IMR-90 (cell line): ENCODE results near the gene USP50. TPM values are rescaled to one million over a fixed set of nuclear protein-coding genes. Genes with fewer than 3 reads are reported as not detected.

Experiments
- ATAC-seq: fragments of 200-7000 bp; cut with Tn5 transposase; 2 replicates; pipeline ENCODE4 v1.9.1; 2020; ENCODE audit warnings: low read depth, mild to moderate bottlenecking, moderate library complexity
- BruUV-seq: library from RNA; stranded (reverse); fragments of 400-500 nt; replicated peaks from 2 replicates; lab custom pipeline; 2021; lab: Mats Ljungman, UMichigan
- CTCF ChIA-PET: fragments of 300-600 bp; formaldehyde crosslinking; extraction: SDS; loops from one replicate; lab custom pipeline; 2021; ENCODE audit warnings: antibody characterized with exemption; lab: Yijun Ruan, JAX
- POLR2A ChIA-PET: fragments of 300-600 bp; sonication (Branson Sonifier 250); formaldehyde crosslinking; loops from one replicate; lab custom pipeline; 2022; ENCODE audit warnings: antibody characterized with exemption; ENCODE audit not compliant: unreplicated experiment; lab: Charles Lee
- DNase-seq: peaks from one replicate; pipeline ENCODE4 v3.0.0; 2013
- H2AFZ ChIP-seq: replicated peaks from 2 replicates; pipeline ENCODE3; 2013; ENCODE audit warnings: low read length, mild to moderate bottlenecking; ENCODE audit not compliant: poor library complexity
- H2AK5ac ChIP-seq: 2 replicates; pipeline ENCODE4 v1.6.1; 2013; ENCODE audit warnings: low read depth, low read length, inconsistent platforms
- H2AK9ac ChIP-seq: replicated peaks from 2 replicates; pipeline ENCODE3; 2013; ENCODE audit warnings: mild to moderate bottlenecking, low read depth, low read length, moderate library complexity; ENCODE audit not compliant: poor library complexity
- H2BK120ac ChIP-seq: 2 replicates; pipeline ENCODE4 v1.6.1; 2013; ENCODE audit warnings: low read depth, low read length, inconsistent platforms
- H2BK15ac ChIP-seq: 3 replicates; pipeline ENCODE4 v1.6.1; 2013; ENCODE audit warnings: low read depth, low read length, inconsistent platforms
- H2BK20ac ChIP-seq: 2 replicates; pipeline ENCODE4 v1.6.1; 2013; ENCODE audit warnings: low read depth, mild to moderate bottlenecking, inconsistent platforms, low read length, moderate library complexity
- H2BK5ac ChIP-seq: 2 replicates; pipeline ENCODE4 v1.6.1; 2013; ENCODE audit warnings: mild to moderate bottlenecking, low read depth, low read length, inconsistent platforms; ENCODE audit not compliant: poor library complexity, severe bottlenecking
- H3K14ac ChIP-seq: replicated peaks from 2 replicates; pipeline ENCODE4 v1.6.1; 2013; ENCODE audit warnings: low read depth, low read length, inconsistent platforms
- H3K18ac ChIP-seq: 2 replicates; pipeline ENCODE4 v1.6.1; 2013; ENCODE audit warnings: low read depth, low read length, control low read depth
- H3K23ac ChIP-seq: 2 replicates; pipeline ENCODE4 v1.6.1; 2013; ENCODE audit warnings: low read depth, low read length, inconsistent platforms
- H3K27ac ChIP-seq: 2 replicates; pipeline ENCODE4 v1.5.1; 2013; ENCODE audit warnings: mild to moderate bottlenecking, control low read depth, low read length; ENCODE audit not compliant: insufficient read depth
- H3K27me3 ChIP-seq: 2 replicates; pipeline ENCODE4 v1.6.1; 2013; ENCODE audit warnings: low read length; ENCODE audit not compliant: control insufficient read depth, insufficient read depth
- H3K36me3 ChIP-seq: 2 replicates; pipeline ENCODE4 v1.6.1; 2013; ENCODE audit warnings: low read length, mixed read lengths; ENCODE audit not compliant: control insufficient read depth, insufficient read depth
- H3K4ac ChIP-seq: 2 replicates; pipeline ENCODE4 v1.6.1; 2013; ENCODE audit warnings: low read depth, low read length, inconsistent platforms
- H3K4me1 ChIP-seq: 2 replicates; pipeline ENCODE4 v1.6.1; 2013; ENCODE audit warnings: low read length, mixed read lengths; ENCODE audit not compliant: control insufficient read depth, insufficient read depth
- H3K4me2 ChIP-seq: 2 replicates; pipeline ENCODE4 v1.6.1; 2013; ENCODE audit warnings: low read depth, mild to moderate bottlenecking, control low read depth, low read length, moderate library complexity
- H3K4me3 ChIP-seq: 2 replicates; pipeline ENCODE4 v1.5.1; 2013; ENCODE audit warnings: low read depth, mild to moderate bottlenecking, control low read depth, low read length, moderate library complexity; ENCODE audit not compliant: insufficient read depth
- H3K56ac ChIP-seq: 2 replicates; pipeline ENCODE4 v1.6.1; 2013; ENCODE audit warnings: low read length, inconsistent platforms; ENCODE audit not compliant: insufficient read depth; ENCODE audit errors: extremely low read depth
- H3K79me1 ChIP-seq, 2 experiments: 2 replicates each; pipeline ENCODE4 v1.6.1; 2013; ENCODE audit warnings: low read length in 2 of 2, inconsistent platforms in 1 of 2, low read depth in 1 of 2
- H3K9ac ChIP-seq: 2 replicates; pipeline ENCODE4 v1.6.1; 2013; ENCODE audit warnings: low read depth, low read length, control low read depth
- H3K9me1 ChIP-seq: 2 replicates; pipeline ENCODE4 v1.6.1; 2013; ENCODE audit warnings: low read length, inconsistent platforms; ENCODE audit not compliant: insufficient read depth
- H3K9me3 ChIP-seq: 2 replicates; pipeline ENCODE4 v1.6.1; 2013; ENCODE audit warnings: low read length; ENCODE audit not compliant: control insufficient read depth, insufficient read depth
- H4K20me1 ChIP-seq: 2 replicates; pipeline ENCODE4 v1.6.1; 2013; ENCODE audit warnings: low read length, inconsistent platforms; ENCODE audit not compliant: insufficient read depth
- H4K5ac ChIP-seq: 2 replicates; pipeline ENCODE4 v1.6.1; 2013; ENCODE audit warnings: mild to moderate bottlenecking, low read depth, low read length, control low read depth
- H4K8ac ChIP-seq, 2 experiments: 2 replicates each; pipeline ENCODE4 v1.6.1; 2013; ENCODE audit warnings: low read depth in 2 of 2, low read length in 2 of 2, control low read depth in 1 of 2, inconsistent platforms in 1 of 2
- H4K91ac ChIP-seq: 2 replicates; pipeline ENCODE4 v1.6.1; 2013; ENCODE audit warnings: low read depth, low read length, inconsistent platforms; ENCODE audit not compliant: insufficient read depth
- BHLHE40 ChIP-seq: fragments of 150-350 bp; IDR thresholded peaks from 2 replicates; pipeline ENCODE4 v1.6.1; 2016; ENCODE audit warnings: mild to moderate bottlenecking, low read depth, low read length
- CEBPB ChIP-seq: IDR thresholded peaks from 2 replicates; pipeline ENCODE4 v1.6.1; 2012; ENCODE audit warnings: low read depth, low read length, improper control_type of control experiment
- CHD1 ChIP-seq: IDR thresholded peaks from 2 replicates; pipeline ENCODE4 v1.6.1; 2012; ENCODE audit warnings: low read depth, low read length, improper control_type of control experiment
- FOS ChIP-seq: fragments of 150-350 bp; IDR thresholded peaks from 2 replicates; pipeline ENCODE4 v1.6.1; 2016; ENCODE audit warnings: low read depth, low read length
- MAZ ChIP-seq: IDR thresholded peaks from 2 replicates; pipeline ENCODE4 v1.6.1; 2012; ENCODE audit warnings: low read depth, mild to moderate bottlenecking, low read length, improper control_type of control experiment, moderate library complexity, borderline replicate concordance
- POLR2A ChIP-seq: IDR thresholded peaks from 2 replicates; pipeline ENCODE4 v1.6.1; 2012; ENCODE audit warnings: mild to moderate bottlenecking, low read depth, low read length
- RCOR1 ChIP-seq: IDR thresholded peaks from 2 replicates; pipeline ENCODE4 v1.6.1; 2012; ENCODE audit warnings: mild to moderate bottlenecking, low read length, improper control_type of control experiment; ENCODE audit not compliant: insufficient replicate concordance
- WGBS, 2 experiments: methylation state at CpG; one replicate each; pipeline versions ENCODE4 v1.1.5 to v1.1.7; 2013; ENCODE audit warnings: missing lambda C conversion rate in 2 of 2; ENCODE audit not compliant: insufficient read length in 1 of 2; ENCODE audit errors: extremely low coverage in 2 of 2; 5-methylcytosine and 5-hydroxymethylcytosine counted together
- dilution Hi-C: fragments of 300-500 bp; cut with HindIII; formaldehyde crosslinking; loops from one replicate; pipeline ENCODE4 v1.14.3; 2018; ENCODE audit warnings: low sequenced_read_pairs; ENCODE audit not compliant: unreplicated experiment
- in situ Hi-C: fragments of 300-500 bp; cut with MboI; formaldehyde crosslinking; loops from 3 replicates; pipeline ENCODE4 v1.14.3; 2019; ENCODE audit warnings: low sequenced_read_pairs, inconsistent platforms, mixed read lengths
- intact Hi-C: fragments of 100-400 bp; cut with micrococcal nuclease; formaldehyde crosslinking; loops from 2 replicates; pipeline ENCODE4 v1.10.0; 2022
- polyA plus RNA-seq, 3 experiments: library from polyadenylated mRNA; depleted of rRNA; stranded (reverse); fragments of >200 nt; gene quantifications; 2 replicates each; pipeline ENCODE4 v1.2.3, GENCODE V29; 2012; ENCODE audit warnings: low replicate concordance in 1 of 3
- total RNA-seq: library from RNA; depleted of rRNA; stranded (reverse); fragments of >200 nt; gene quantifications from 2 replicates; pipeline ENCODE4 v1.2.3, GENCODE V29; 2012
- TF ChIP-seq, protein P1 (sequence below): conservative IDR thresholded peaks from 2 replicates; pipeline ENCODE4 v1.5.1; 2012; ENCODE audit warnings: mild to moderate bottlenecking, low read depth, low read length, improper control_type of control experiment
- TF ChIP-seq, protein P2 (sequence below): fragments of 150-350 bp; IDR thresholded peaks from 2 replicates; pipeline ENCODE4 v1.6.1; 2017; ENCODE audit warnings: mild to moderate bottlenecking, antibody characterized with exemption, low read length, low read depth

Gene USP50
- total and polyA plus RNA-seq, 2 of the 4 experiments (the other 2 are of a cell fraction): not detected

GRCh38 chr15:50501815-50502214 is 44.7 kb downstream of the USP50 start:
- H4K5ac ChIP-seq: no peak overlapping the region
- no peak overlapping the region for H2BK120ac ChIP-seq
- TF ChIP-seq POLR2A (no peak), CEBPB (no peak), CHD1 (no peak), BHLHE40 (no peak), MAZ (no peak), RCOR1 (no peak), FOS (no peak)
- TF ChIP-seq, protein P1, sequence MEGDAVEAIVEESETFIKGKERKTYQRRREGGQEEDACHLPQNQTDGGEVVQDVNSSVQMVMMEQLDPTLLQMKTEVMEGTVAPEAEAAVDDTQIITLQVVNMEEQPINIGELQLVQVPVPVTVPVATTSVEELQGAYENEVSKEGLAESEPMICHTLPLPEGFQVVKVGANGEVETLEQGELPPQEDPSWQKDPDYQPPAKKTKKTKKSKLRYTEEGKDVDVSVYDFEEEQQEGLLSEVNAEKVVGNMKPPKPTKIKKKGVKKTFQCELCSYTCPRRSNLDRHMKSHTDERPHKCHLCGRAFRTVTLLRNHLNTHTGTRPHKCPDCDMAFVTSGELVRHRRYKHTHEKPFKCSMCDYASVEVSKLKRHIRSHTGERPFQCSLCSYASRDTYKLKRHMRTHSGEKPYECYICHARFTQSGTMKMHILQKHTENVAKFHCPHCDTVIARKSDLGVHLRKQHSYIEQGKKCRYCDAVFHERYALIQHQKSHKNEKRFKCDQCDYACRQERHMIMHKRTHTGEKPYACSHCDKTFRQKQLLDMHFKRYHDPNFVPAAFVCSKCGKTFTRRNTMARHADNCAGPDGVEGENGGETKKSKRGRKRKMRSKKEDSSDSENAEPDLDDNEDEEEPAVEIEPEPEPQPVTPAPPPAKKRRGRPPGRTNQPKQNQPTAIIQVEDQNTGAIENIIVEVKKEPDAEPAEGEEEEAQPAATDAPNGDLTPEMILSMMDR: no peak
- TF ChIP-seq, protein P2, sequence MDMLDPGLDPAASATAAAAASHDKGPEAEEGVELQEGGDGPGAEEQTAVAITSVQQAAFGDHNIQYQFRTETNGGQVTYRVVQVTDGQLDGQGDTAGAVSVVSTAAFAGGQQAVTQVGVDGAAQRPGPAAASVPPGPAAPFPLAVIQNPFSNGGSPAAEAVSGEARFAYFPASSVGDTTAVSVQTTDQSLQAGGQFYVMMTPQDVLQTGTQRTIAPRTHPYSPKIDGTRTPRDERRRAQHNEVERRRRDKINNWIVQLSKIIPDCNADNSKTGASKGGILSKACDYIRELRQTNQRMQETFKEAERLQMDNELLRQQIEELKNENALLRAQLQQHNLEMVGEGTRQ: no peak
- ChIA-PET POLR2A (no interaction called here), CTCF (interaction anchor here (0.6 kb wide), 1 partner anchor 75 kb away, joined by 3 read pairs; no protein-coding TSS in a partner anchor)
- H3K14ac ChIP-seq: no peak overlapping the region
- H4K8ac ChIP-seq: no peak overlapping the region
- intact Hi-C loops: no loop called here
- H3K4ac ChIP-seq: no peak overlapping the region
- H2BK15ac ChIP-seq: no peak overlapping the region
- no peaks in the 10 kb centered on the region for H3K4me1 ChIP-seq
- H3K18ac ChIP-seq: no peak overlapping the region
- H2AK9ac ChIP-seq: no peak overlapping the region
- H2BK20ac ChIP-seq: no peak overlapping the region
- no peaks in the 10 kb centered on the region for H3K27me3 ChIP-seq
- BruUV-seq: no TSS peak
- no peak overlapping the region for H3K56ac ChIP-seq
- no peak overlapping the region for H3K4me2 ChIP-seq
- no peaks in the 10 kb centered on the region for H3K9me1 ChIP-seq
- ATAC-seq: no peak
- H3K27ac ChIP-seq: no peak overlapping the region
- H2AK5ac ChIP-seq: no peak overlapping the region
- dilution Hi-C loops: no loop called here
- no peak overlapping the region for H3K23ac ChIP-seq
- H2AFZ ChIP-seq: no peak overlapping the region
- H3K36me3 ChIP-seq: peaks cover 19% of the 10 kb centered on the region
- H2BK5ac ChIP-seq: no peak overlapping the region
- H3K4me3 ChIP-seq: no peak overlapping the region
- H3K79me1 ChIP-seq: no peaks in the 10 kb centered on the region; a peak in 1 of 4 replicates
- H3K9me3 ChIP-seq: no peaks in the 10 kb centered on the region
- no peaks in the 10 kb centered on the region for H4K20me1 ChIP-seq
- 95% methylated on average over 3 of the region's 4 CpGs; no CpG with 5 or more reads in 1 of the 2 experiments for WGBS, 2 experiments
- in situ Hi-C loops: no loop called here
- H3K9ac ChIP-seq: no peak overlapping the region
- H4K91ac ChIP-seq: no peak overlapping the region
- DNase-seq: no peak
